ENCODE results near the gene CAPN3.
A peak's percentile ranks its signal among the peaks of the same experiment; 100 is the strongest.

The CAPN3 gene

DNA sequence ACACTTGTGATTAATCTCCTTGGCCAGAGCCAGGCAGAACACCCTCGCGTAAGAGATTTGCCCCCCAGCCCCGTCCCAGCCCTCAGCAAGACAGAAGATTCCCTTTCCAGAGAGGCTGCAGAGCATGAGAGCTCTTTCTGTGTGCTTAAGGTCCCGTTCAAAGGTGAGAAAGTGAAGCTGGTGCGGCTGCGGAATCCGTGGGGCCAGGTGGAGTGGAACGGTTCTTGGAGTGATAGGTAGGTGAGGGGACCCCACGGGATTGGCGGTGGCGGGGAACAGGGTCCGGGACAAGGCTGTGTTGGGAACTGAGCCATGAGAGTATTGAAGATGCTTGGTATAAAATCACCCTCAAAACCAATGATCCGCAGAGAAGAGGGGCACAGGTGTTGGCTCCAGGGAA lies 34.8 kb downstream of the CAPN3 start:
- no peak for TF ChIP-seq CTCF (IDR thresholded peaks at IDR 0.05; ENCODE audit: insufficient read depth, low read length)
- TF ChIP-seq POLR2AphosphoS5 (IDR thresholded peaks at IDR 0.05; ENCODE audit: low read depth), result no peak
- no peak for TF ChIP-seq SPI1 (IDR thresholded peaks at IDR 0.05; ENCODE audit: borderline replicate concordance, low read depth)
- TF ChIP-seq REST (IDR thresholded peaks at IDR 0.05; ENCODE audit: insufficient replicate concordance, low read depth), result no peak
- no peak for TF ChIP-seq GABPA (IDR thresholded peaks at IDR 0.05; ENCODE audit: low read depth)
- Histone ChIP-seq H3K27me3 (ENCODE audit: insufficient read depth, poor library complexity, severe bottlenecking) (no peaks in the 10 kb centered on the region), H3K27ac (replicated peaks) (no peak overlapping the region), H3K4me3 (replicated peaks; ENCODE audit: insufficient read depth, low read length) (no peak overlapping the region)
- no peak for DNase-seq (ENCODE audit: low read depth in 1 of 2, low spot score in 1 of 2)

GRCh38 chr15:42395838-42396237 lies 36.5 kb downstream of the CAPN3 start:
- Histone ChIP-seq H3K27me3 (ENCODE audit: insufficient read depth, poor library complexity, severe bottlenecking) (no peaks in the 10 kb centered on the region), H3K27ac (replicated peaks) (no peak overlapping the region), H3K4me3 (replicated peaks; ENCODE audit: insufficient read depth, low read length) (no peak overlapping the region)
- DNase-seq (ENCODE audit: low read depth in 1 of 2, low spot score in 1 of 2), result no peak
- no peak for TF ChIP-seq SPI1 (IDR thresholded peaks at IDR 0.05; ENCODE audit: borderline replicate concordance, low read depth)
- no peak for TF ChIP-seq GABPA (IDR thresholded peaks at IDR 0.05; ENCODE audit: low read depth)
- TF ChIP-seq REST (IDR thresholded peaks at IDR 0.05; ENCODE audit: insufficient replicate concordance, low read depth), result no peak
- TF ChIP-seq POLR2AphosphoS5 (IDR thresholded peaks at IDR 0.05; ENCODE audit: low read depth), result no peak
- no peak for TF ChIP-seq CTCF (IDR thresholded peaks at IDR 0.05; ENCODE audit: insufficient read depth, low read length)

- H3K4me3 ChIP-seq (replicated peaks; ENCODE audit: insufficient read depth, low read length), result no peak overlapping the region
- no peak for TF ChIP-seq GABPA (IDR thresholded peaks at IDR 0.05; ENCODE audit: low read depth)
- no peak for TF ChIP-seq CTCF (IDR thresholded peaks at IDR 0.05; ENCODE audit: insufficient read depth, low read length)
- no peak overlapping the region for H3K27ac ChIP-seq (replicated peaks)
- H3K27me3 ChIP-seq (ENCODE audit: insufficient read depth, poor library complexity, severe bottlenecking), result no peaks in the 10 kb centered on the region
- peak in 1 of 2 experiments; percentile 23 for DNase-seq (ENCODE audit: low read depth in 1 of 2, low spot score in 1 of 2)
Measured at GRCh38 chr15:42401544-42402454, 42.5 kb downstream of the CAPN3 start.

Measured in HL-60 (cell line).